ENCODE results near the gene RCAN1.

RCAN1 gene

DNA sequence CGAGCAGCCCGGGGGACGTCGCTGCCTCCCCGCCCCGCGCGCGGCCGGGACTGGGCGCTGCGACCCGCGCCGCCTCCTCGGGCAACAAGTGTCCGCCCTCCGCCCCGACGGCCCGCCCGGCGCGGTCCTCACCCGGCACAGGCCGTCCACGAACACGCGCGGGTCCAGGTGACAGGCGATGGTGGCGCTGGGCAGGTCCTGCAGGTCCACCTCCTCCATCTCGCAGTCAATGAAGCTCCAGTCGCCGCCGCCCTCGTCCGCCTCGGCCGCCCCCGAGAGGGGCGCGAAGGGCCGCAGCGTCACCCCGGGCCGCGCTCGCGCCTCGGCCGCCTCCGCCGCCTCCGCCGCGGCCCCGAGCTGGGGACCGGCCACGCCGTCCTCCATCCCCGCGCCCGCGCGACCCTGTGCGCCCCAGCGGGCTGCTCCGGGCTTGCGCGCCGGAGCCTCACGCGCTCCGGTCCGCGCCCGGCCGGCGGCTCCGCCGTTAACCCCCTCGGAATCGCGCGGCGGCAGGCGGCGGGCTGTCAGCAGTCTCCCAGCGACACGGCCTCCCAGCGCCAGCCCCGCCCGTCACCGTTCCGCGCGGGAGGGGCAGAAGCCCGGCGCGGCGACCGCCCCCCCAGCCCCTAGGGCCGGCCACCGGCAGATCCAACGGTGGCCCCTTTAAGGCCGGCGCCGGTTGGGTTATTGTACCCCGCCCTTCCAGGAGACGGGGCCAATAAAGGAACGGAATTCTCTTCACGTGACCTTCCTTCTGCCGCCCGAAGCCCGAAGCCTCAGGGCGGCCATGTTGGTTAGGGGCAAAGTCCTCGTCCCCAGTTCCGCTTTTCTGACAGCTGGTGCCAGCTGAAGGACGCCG is at the start of gene RCAN1:
RCAN1 (minus strand) TSS at position 486 of the 859 bp plus-strand sequence; CDS start at position 384, 102 bp downstream.
- DNase-seq = peak; percentile 87

DNA sequence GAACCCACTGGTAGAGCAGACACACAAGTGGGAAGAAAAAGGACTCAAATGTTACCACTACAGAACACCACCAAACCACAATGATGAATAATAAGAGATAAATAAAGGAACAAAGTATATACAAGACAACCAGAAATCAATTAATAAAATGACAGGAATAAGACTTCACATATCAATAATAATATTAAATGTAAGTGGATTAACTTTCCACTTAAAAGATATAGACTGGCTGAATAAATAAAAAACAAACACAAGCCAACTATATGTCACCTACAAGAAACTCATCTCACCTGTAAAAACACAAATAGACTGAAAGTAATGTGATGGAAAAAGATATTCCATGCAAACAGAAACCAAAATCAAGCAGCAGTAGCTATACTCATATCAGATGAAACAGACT is 46.9 kb upstream of the RCAN1 start:
- DNase-seq = no peak

DNA sequence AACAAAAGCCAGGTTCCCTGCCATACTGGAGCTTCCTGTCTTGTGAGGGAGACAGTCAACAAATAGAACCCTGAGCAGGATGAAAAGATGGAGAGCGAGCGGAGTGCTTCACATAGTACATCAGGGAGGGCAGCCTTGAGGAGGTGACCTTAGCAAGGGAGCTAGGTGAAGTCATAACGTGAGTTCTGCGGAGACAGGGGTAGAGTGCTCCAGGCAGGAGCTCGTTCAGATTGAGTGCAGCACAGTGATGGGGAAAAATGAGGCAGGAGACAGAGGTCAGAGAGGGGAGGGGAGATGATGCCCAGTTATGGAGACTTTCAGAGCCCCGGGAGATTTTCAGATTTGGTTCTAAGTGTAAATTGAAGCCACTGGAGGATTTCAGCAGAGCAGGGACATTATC is 38.6 kb upstream of the RCAN1 start:
- DNase-seq = no peak

DNA sequence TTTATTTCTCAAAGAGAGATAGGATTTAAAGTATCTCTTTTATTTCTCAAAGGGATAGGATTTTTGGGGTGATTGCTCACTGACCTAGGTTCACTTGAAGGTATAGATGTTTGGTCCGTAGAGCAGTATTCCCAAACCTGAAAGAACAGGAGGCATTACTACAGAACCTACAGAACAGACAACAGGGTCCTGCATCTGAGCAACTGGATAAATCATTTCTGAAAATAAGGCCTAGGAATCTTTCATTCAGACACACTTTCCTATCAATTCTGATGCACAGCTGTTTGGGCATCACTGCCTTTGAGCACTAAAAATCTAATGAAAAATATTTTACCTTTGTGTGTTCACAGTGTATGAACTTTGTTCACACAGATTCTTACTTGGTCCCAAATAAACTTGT is 36.7 kb upstream of the RCAN1 start:
- no peak for DNase-seq

DNA sequence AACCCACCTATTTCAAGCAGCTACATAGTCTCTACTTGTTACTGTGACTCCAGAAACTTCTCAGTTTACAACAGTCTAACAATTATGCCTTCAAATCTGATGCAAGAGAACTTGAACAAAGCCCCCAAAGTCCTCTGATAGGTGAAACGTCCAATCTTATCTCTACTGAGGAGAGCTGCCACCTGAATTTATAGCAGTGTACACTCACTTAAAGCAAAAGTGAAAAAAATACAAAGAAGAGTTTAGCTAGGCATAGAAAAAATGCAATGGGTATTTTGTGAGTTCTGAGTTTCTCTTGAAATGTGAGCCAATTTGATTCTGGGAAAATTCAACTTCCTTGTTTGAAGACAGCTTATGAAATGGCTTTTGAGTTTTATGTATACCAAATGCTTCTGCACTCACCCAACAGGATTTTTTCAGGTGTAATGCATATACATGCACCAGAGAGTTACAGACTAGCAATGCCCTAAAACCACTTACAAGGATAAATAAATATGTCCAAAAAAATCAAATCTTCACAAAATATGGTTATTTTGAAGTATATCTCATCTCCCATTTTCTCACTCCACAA is 36.0 kb upstream of the RCAN1 start:
- DNase-seq = no peak

DNA sequence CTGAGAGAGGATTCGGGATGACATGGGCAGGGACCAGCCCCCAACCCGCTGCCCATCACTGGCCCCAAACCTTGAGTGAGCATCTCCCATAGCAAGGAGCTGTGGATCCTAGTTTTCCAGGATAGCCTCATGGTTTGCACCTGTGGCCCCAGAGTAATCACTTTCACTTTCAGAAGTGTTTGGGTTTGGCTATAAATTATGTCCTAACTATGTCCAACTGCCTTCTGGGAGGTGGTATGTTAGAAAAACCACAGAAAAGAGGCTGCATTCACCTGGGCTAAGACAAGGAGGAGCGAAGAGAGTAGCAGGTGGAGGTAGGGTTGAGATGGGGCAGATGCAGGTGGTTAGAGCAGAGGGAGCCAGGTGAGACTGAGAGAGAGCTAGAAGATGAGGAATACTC is 34.5 kb upstream of the RCAN1 start:
- DNase-seq = peak; percentile 96

DNA sequence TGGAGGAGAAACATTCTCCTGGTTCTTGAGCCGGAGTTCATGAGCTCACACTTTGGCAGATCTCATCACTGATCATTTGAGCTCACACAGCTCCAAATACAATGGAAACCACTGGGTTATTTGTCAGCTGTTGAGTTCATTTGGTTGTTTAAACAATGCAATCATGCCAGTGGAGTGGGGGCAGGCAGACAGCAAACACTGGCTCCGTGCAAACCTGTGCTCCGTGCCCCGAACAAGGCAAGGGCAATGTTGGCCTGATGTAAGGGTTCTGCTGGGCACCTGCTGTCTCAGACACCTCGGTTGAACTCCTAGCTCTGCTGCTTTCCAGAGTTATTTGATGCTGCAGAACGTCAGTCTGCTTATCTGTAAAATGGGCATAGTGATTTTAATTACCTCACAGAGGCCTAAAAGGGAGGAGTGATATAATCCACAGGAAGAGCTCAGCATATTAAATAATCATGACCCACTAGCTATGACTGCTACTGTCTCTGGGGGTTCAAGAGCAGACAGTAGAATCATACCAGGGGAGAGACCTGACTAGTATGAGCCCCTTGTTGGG is 33.9 kb upstream of the RCAN1 start:
- DNase-seq = no peak

DNA sequence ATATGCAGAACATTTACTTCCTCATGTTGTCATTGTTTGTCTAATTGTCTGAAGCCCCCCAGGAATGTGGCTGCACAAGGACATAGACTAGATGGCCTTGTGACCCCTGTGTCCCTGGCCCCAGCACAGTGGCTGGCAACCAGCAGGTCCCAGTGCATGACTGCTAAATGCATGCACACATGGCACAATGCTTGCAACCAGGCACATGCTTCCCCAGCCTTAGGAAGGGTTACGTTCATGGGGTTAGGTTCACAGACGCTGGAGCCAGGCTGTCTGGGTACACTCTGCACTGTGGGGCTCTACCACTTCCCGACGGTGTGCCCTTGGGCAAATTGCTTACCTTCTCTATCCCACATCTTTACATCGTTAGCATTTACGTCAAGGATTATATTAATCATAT is 32.6 kb upstream of the RCAN1 start:
- DNase-seq = no peak

DNA sequence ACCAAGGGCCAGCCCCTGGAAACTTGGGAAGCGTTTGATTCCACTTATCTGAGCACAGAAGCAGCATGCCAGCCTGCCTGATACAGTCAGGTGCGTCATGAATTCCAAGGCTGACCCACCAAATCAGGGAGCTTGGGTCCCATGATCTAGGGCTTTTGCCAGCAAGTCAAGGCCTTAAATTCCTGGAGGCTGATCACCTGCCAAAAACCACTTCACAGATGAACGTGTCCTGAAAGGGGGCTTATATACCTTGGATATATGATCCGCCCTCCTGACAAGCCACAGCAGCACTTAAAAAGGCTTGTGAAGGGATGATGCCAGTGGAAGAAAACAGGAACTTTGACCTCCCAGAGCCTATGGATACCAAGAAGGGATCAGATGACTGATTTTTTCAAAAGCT is 29.9 kb upstream of the RCAN1 start:
- no peak for DNase-seq

DNA sequence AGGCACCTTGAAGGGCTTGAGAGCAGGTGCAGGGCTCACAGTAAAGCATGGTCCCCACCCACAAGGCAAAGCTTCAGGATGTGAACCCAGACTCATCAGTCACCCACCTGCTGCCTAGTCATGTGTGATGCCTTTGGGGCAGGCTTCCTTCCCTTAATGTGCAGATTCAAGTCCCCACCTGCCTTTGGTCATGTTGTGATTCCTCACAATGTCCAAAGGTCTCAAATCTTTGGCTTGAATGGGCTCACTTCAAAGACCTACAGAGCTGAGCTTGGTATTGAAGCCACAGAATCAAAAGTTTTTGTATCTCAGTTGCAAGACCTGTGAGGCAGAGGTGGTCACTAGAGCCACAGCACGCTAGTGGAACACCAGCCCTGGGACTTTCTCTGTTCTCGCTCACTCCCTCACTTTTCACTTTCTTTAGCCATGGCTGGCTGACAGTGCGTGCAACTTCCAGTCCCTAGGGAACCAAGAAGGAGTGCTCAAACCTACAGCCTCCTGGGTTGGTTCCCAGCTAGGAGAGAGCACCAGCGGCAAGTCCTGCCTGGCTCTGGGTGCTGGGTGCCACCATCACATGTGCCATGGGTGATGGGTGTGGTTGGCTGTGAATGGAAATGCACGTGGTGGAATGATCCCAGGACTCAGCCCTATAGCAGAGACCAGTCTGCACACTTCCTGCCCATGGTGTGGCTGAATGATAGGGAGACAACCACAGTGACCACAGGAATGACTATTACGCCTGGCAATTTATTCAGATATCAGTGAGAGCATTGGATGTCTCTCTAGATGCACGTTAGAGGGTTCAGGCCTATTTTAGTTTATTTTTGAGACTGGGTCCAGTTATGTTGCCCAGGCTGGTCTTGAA is 27.5 kb upstream of the RCAN1 start:
- no peak for DNase-seq

DNA sequence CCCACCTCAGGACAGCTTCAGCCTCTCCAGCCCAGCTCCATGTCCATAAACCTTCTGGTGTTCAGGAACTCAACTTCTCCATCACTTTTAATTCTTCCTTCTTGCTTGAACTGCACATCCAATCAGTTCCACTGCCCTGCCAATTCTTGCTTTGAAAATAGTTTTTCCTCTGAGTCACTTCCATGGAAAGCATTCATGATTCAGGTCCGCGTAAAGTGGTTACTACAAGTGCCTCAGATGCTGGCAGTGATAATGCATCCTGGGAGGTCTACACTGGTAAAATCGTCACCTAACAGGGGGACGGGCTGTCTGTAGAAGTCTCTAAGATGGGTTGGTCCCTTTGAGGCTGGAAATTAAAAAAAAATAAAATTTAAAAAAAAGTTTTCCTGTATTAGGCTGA is 25.9 kb upstream of the RCAN1 start:
- DNase-seq = no peak

DNA sequence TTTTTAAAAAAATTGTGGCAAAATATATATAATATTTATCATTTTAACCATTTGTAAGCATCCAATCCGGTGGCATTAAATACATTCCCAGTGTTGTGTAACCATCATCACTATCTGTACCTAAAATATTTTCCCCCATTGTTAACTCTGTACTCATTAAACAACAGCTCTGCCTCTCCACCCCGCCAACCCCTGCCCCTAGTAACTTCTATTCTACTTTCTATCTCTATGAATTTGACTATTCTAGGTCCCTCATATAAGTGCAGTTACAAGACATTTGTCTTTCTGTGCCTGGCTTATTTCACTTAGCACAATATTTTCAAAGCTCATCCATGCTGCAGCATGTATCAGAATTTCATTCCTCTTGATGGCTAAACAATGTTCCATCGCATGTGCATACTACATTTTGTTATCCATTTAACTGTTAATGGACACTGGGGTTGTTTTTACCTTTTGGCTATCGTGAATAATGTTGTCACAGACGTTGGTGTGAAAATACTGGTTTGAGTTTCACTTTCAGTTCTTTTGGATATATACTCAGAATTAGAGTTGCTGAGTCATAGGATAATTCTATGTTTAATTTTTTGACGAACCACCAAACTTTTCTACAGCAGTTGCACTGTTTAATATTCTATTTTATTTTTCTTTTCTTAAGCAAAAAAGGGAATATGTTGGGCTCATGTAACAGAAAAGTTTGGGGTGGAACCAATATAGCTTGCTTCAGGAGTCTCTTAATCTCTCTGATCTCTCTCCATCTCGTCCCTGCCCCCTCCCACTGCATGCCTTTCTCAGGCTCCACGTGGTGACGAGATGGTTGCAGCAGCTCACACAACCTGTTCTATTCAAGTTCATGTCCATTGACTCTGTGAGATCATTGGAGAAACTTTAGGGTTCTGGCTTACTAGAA is 25.2 kb upstream of the RCAN1 start:
- DNase-seq = no peak

DNA sequence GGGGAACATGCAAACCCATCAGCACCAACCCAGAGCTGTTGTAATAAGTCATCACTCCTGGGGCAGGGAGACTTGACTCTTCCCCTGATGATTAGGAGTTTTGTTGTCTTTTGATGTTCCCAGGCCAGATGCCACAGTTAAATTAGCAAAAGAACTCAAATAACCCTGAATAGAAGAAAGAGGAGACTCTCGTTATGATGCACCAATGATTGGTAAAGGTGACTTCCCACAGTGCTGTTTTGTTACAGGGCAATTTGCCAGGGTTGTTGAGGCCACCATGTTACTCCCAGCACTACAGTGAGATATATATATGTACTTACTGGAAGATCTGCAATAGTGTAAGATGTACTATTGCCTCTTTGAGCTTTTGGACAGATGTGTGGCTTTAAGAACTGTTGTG is 24.3 kb upstream of the RCAN1 start:
- no peak for DNase-seq

DNA sequence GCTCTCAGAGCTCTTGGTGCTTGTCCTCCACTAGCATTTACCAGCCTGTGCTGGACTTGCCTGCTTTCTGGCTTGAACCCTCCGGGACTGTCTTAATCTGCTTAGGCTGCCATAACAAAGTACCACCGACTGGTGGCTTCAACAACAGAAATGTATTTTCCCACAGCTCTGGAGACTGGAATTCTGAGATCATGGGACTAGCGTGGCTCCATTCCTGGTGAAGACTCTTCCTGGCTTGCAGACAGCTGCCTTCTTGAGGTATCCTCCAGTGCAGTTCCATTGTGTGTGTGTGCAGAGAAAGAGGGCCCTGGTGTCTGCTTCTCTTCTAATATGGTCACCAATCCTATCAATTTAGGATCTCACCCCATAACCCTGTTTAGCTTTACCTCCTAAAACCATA is 22.0 kb upstream of the RCAN1 start:
- no peak for DNase-seq

DNA sequence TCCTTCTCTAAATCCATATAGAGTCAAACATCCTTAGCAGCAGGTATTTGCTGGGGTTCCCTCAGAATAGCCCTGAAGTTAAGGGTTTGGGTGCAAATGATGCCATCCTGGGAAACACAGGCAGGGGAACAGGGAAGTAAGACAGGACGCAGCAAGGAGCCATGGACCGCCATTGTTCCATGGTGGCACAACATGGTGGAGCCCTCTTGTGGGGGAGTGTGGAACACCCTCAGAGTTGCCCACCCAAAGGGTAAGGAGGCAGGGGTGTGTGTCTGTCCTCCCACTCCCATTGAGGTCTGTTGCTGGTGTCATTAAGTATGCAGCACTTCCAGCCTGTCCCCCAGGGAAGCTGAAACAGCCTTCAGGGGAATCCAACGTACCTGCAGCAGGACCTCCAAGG is 20.4 kb upstream of the RCAN1 start:
- no peak for DNase-seq

DNA sequence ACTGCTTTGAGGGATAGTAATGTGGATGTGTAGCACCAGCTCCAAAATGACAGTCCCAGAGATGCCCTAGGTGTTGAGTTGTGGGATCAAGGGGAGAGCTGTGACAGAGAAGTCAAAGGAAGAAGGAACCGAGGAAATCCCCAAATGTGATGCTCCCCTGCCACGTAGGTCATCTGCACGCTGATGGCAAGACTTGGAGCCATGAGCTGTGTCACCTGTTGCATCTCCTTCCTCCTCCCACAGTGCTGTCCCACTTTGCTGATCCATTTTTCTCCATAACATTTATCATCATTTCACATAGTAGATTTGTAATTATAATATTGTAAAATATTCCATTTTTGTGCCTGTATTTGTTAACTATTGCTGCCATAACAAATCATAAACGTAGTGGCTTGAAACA is 17.6 kb upstream of the RCAN1 start:
- DNase-seq = no peak

DNA sequence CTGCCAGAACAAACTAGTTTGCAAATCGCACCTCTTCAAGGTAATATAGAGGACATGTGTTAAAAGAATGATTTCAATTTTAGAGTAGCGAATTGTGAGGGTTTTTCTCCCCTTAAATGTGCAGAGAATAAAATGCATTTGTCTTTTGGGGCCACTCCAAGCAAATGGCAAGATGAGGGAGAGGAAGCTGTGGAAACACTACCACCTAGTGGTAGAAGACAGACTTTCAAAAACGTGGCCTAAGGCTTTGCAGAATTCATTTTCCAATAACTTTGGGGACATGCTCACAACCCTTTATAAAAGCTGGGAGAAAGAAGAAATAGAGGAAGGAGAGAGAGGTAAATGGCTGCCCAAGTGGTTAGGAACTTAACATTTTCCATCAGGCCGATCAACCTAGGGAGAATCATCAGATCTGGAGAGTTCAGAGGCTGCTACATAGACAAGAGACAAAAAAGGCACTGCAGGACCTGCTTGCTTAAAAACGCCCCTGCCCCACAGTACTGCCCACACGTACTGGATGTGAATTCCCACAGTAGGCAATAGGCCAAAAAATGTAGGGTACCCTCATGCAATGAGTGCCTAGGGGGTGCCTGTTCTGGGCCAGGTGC is 15.7 kb upstream of the RCAN1 start:
- DNase-seq = peak; percentile 43

DNA sequence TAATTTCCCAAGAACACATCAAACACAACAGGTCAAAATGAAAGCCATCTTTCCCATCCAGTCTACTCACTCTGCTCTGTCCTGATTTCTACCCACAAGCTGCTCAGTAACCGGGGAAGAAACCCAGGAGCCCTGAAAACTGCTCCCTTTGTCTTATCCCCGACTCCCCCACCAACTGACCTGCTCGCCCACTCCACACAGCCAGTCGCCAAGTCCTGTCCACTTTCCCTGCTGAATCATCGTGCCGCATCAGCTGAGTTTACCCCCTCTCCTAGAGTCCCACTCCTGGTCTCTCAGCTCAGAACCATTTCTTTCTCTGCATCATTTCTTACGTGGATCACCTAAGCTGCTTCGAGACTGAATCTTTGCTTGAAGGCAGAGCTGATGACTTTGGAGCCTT is 11.2 kb upstream of the RCAN1 start:
- no peak for DNase-seq

DNA sequence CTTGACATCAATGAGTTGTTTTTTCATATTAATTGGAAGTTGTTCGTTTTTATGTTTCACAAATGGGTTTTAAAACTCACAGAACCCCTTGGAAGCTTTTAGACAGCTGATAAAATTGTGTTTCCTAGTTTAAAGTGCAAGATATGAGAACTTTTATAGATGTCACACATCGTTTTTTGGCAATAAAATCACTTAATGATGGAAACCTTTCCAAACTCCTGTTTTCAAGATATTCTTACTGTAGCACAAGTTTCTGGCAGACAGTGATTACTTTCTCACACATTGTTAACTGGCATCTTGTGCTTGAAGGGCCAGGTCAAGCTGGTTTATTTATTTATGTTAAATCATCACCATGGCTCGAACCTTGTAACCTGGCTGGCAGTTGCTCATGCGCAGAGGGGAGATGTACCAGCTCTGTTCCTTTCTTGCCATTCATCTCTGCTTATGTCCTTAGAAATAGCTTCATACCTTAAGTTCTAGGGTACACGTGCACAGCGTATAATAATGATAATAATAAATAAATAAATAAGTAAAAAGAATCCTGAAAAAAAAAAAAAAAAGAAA is 10.2 kb upstream of the RCAN1 start:
- no peak for DNase-seq

DNA sequence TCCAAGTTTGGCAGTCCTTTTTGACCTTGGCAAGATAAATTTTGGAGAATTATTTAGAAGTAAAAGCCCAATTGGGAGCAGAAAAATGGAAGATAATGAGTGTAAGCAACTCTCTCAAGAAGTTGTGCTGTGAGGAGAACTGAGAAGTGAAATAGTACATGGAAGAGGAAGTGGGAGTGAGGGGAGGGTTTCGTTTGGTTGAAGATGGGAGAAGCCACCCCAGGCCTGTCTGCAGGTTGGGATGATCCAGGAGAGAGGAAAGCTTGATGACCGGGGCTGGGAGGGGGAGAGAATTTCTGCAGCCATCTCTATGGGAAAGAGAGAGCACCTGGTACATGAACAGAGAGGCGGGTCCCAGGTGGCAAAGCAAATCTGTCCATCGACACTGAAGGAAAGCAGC is 8.6 kb upstream of the RCAN1 start:
- no peak for DNase-seq

Measured in NCI-H187 treated with DMSO at 0.1 percent for 48 hours (cell line).